H9 (cell line): ENCODE measurements around the gene GPR183. TPM values are rescaled to one million over a fixed set of nuclear protein-coding genes. Genes with fewer than 3 reads are reported as not detected.

Experiments
- DNase-seq: peaks from one replicate; pipeline ENCODE4 v3.0.0-alpha.2; 2017
- H2AFZ ChIP-seq: one replicate; pipeline ENCODE4 v1.6.1; 2013; ENCODE audit warnings: mild to moderate bottlenecking, low read length, control low read depth, moderate library complexity
- H2AK5ac ChIP-seq: 2 replicates; pipeline ENCODE4 v1.6.1; 2013; ENCODE audit warnings: low read length, control low read depth, mixed read lengths; ENCODE audit not compliant: insufficient read length
- H2BK120ac ChIP-seq: one replicate; pipeline ENCODE4 v1.6.1; 2013; ENCODE audit warnings: low read depth, mild to moderate bottlenecking, low read length, control low read depth, inconsistent platforms; ENCODE audit not compliant: poor library complexity, severe bottlenecking
- H2BK12ac ChIP-seq: 2 replicates; pipeline ENCODE4 v1.6.1; 2013; ENCODE audit warnings: low read length, control low read depth, mixed read lengths, low read depth; ENCODE audit not compliant: insufficient read length
- H2BK15ac ChIP-seq: 2 replicates; pipeline ENCODE4 v1.6.1; 2013; ENCODE audit warnings: low read depth, low read length, control low read depth
- H2BK20ac ChIP-seq: one replicate; pipeline ENCODE4 v1.6.1; 2013; ENCODE audit warnings: low read depth, mild to moderate bottlenecking, low read length, control low read depth, inconsistent platforms; ENCODE audit not compliant: poor library complexity, severe bottlenecking
- H2BK5ac ChIP-seq: 2 replicates; pipeline ENCODE4 v1.6.1; 2013; ENCODE audit warnings: low read length, control low read depth, mixed read lengths; ENCODE audit not compliant: insufficient read length
- H3K14ac ChIP-seq: 2 replicates; pipeline ENCODE4 v1.6.1; 2013; ENCODE audit warnings: low read length, control low read depth; ENCODE audit not compliant: insufficient read depth
- H3K18ac ChIP-seq: 2 replicates; pipeline ENCODE4 v1.6.1; 2013; ENCODE audit warnings: low read depth, mild to moderate bottlenecking, mixed read lengths, low read length, control low read depth; ENCODE audit not compliant: insufficient read length
- H3K23ac ChIP-seq: 2 replicates; pipeline ENCODE4 v1.6.1; 2013; ENCODE audit warnings: low read length, control low read depth, mixed read lengths, low read depth; ENCODE audit not compliant: insufficient read length
- H3K23me2 ChIP-seq: 2 replicates; pipeline ENCODE4 v1.6.1; 2013; ENCODE audit warnings: low read depth, mild to moderate bottlenecking, mixed read lengths, low read length, control low read depth; ENCODE audit not compliant: insufficient read length, poor library complexity, severe bottlenecking
- H3K27ac ChIP-seq: 2 replicates; pipeline ENCODE4 v1.5.1; 2013; ENCODE audit warnings: low read length, control low read depth, mixed read lengths, low read depth; ENCODE audit not compliant: insufficient read length
- H3K27me3 ChIP-seq: 2 replicates; pipeline ENCODE4 v1.6.1; 2013; ENCODE audit warnings: low read length, control low read depth, inconsistent platforms; ENCODE audit not compliant: insufficient read depth
- H3K4ac ChIP-seq: 2 replicates; pipeline ENCODE4 v1.6.1; 2013; ENCODE audit warnings: low read depth, mild to moderate bottlenecking, control low read depth, inconsistent platforms, low read length, moderate library complexity
- H3K4me1 ChIP-seq: 2 replicates; pipeline ENCODE4 v1.6.1; 2013; ENCODE audit warnings: low read length, control low read depth, inconsistent platforms; ENCODE audit not compliant: insufficient read depth
- H3K4me2 ChIP-seq: 2 replicates; pipeline ENCODE4 v1.6.1; 2013; ENCODE audit warnings: low read length, control low read depth, mixed read lengths; ENCODE audit not compliant: insufficient read length, insufficient read depth
- H3K56ac ChIP-seq: 2 replicates; pipeline ENCODE4 v1.6.1; 2013; ENCODE audit warnings: low read depth, mild to moderate bottlenecking, mixed read lengths, low read length, control low read depth; ENCODE audit not compliant: insufficient read length
- H3K79me1 ChIP-seq: 2 replicates; pipeline ENCODE4 v1.6.1; 2013; ENCODE audit warnings: low read depth, mild to moderate bottlenecking, moderate library complexity, low read length, control low read depth, inconsistent platforms; ENCODE audit not compliant: insufficient read depth, poor library complexity, severe bottlenecking
- H3K79me2 ChIP-seq: 2 replicates; pipeline ENCODE4 v1.6.1; 2013; ENCODE audit warnings: low read length, control low read depth, inconsistent platforms; ENCODE audit not compliant: insufficient read depth
- H3K9ac ChIP-seq: 2 replicates; pipeline ENCODE4 v1.6.1; 2013; ENCODE audit warnings: low read length, control low read depth, mixed read lengths; ENCODE audit not compliant: insufficient read length; ENCODE audit errors: extremely low read depth
- H3K9me3 ChIP-seq: one replicate; pipeline ENCODE4 v1.6.1; 2013; ENCODE audit warnings: low read depth, low read length, inconsistent platforms; ENCODE audit not compliant: control insufficient read depth
- H3T11ph ChIP-seq: one replicate; pipeline ENCODE4 v1.6.1; 2013; ENCODE audit warnings: mild to moderate bottlenecking, low read length, control low read depth, inconsistent platforms
- H4K20me1 ChIP-seq: one replicate; pipeline ENCODE4 v1.6.1; 2013; ENCODE audit not compliant: control insufficient read depth, insufficient read length, insufficient read depth
- H4K5ac ChIP-seq: 2 replicates; pipeline ENCODE4 v1.6.1; 2013; ENCODE audit warnings: low read depth, mild to moderate bottlenecking, mixed read lengths, low read length, control low read depth; ENCODE audit not compliant: insufficient read length
- H4K8ac ChIP-seq: replicated peaks from 2 replicates; pipeline ENCODE4 v1.6.1; 2013; ENCODE audit warnings: low read length, control low read depth, mixed read lengths, low read depth; ENCODE audit not compliant: insufficient read length
- H4K91ac ChIP-seq: 2 replicates; pipeline ENCODE4 v1.6.1; 2013; ENCODE audit warnings: low read depth, mild to moderate bottlenecking, moderate library complexity, mixed read lengths, low read length, control low read depth; ENCODE audit not compliant: insufficient read length
- H3K27ac Mint-ChIP-seq, 3 experiments: 2 replicates in 2 of 3; 3 replicates in 1 of 3; pipeline ENCODE4 v1.8.0; 2020 to 2021; ENCODE audit warnings: mixed read lengths in 3 of 3, mild to moderate bottlenecking in 1 of 3, moderate library complexity in 1 of 3
- H3K27me3 Mint-ChIP-seq: 2 replicates; pipeline ENCODE4 v1.8.0; 2021; ENCODE audit warnings: low read depth, mild to moderate bottlenecking, moderate library complexity, mixed read lengths
- H3K36me3 Mint-ChIP-seq, 3 experiments: 2 replicates in 2 of 3; 3 replicates in 1 of 3; pipeline ENCODE4 v1.8.0; 2020 to 2021; ENCODE audit warnings: low read depth in 3 of 3, mixed read lengths in 3 of 3; ENCODE audit not compliant: insufficient read depth in 1 of 3
- H3K4me1 Mint-ChIP-seq, 2 experiments: 2 replicates each; pipeline ENCODE4 v1.8.0; 2020; ENCODE audit warnings: mixed read lengths in 2 of 2
- H3K4me3 Mint-ChIP-seq, 2 experiments: 2 replicates in 1 of 2; 3 replicates in 1 of 2; pipeline ENCODE4 v1.8.0; 2020 to 2021; ENCODE audit warnings: mild to moderate bottlenecking in 2 of 2, mixed read lengths in 2 of 2, moderate library complexity in 1 of 2
- H3K9me3 Mint-ChIP-seq, 2 experiments: 2 replicates in 1 of 2; 3 replicates in 1 of 2; pipeline ENCODE4 v1.8.0; 2020; ENCODE audit warnings: mild to moderate bottlenecking in 2 of 2, mixed read lengths in 2 of 2, moderate library complexity in 1 of 2
- WGBS: extraction: QIAGEN DNeasy Blood & Tissue Kit; methylation state at CpG from one replicate; pipeline ENCODE4 v1.1.7; 2013; ENCODE audit warnings: missing lambda C conversion rate, low lambda C conversion rate, mixed read lengths; ENCODE audit not compliant: insufficient read length; ENCODE audit errors: extremely low coverage; 5-methylcytosine and 5-hydroxymethylcytosine counted together
- total RNA-seq: library from RNA; stranded (reverse); gene quantifications from 2 replicates; pipeline ENCODE4 v1.2.1, GENCODE V29; 2021
- TF ChIP-seq, protein P1 (sequence below): fragments of 200-600 bp; sonication (generic); conservative IDR thresholded peaks from 3 replicates; pipeline ENCODE4 v1.8.0; 2021; ENCODE audit warnings: antibody characterized with exemption, mild to moderate bottlenecking

Gene GPR183
- total RNA-seq, 1 experiment from 2014 or later: not detected

DNA sequence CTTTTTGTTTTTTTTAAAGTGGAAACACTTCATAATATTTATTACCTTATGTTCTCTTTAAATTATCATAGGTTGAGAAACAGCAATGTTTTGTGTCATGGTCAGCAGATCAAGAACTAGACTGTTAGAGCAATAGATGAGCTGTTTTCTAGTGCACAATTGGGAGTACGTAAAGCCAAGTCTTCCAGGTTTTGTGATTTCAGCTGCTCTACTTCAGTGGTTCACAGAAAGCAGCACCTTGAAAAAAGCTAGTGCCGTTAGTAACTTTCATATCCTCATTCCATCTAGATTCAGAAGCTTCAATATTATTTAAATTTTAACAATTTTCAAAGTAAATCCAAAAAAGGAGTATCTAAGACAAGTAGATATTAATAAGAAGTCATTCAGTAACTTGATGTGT is 50.9 kb downstream of the GPR183 start:
- no peak overlapping the region for H3K18ac ChIP-seq
- H3K9ac ChIP-seq: no peak overlapping the region
- no peak overlapping the region for H3K4me2 ChIP-seq
- H2BK20ac ChIP-seq: no peak overlapping the region
- no peak overlapping the region for H2BK15ac ChIP-seq
- no peak overlapping the region for H2AFZ ChIP-seq
- H3K4ac ChIP-seq: no peak overlapping the region
- DNase-seq: no peak
- H3T11ph ChIP-seq: no peak overlapping the region
- H3K79me1 ChIP-seq: no peaks in the 10 kb centered on the region
- H4K20me1 ChIP-seq: peaks cover 2% of the 10 kb centered on the region
- no peaks in the 10 kb centered on the region for H3K27me3 ChIP-seq
- no peak overlapping the region for H4K91ac ChIP-seq
- H3K23me2 ChIP-seq: no peaks in the 10 kb centered on the region
- H3K4me1 ChIP-seq: no peaks in the 10 kb centered on the region
- no peak overlapping the region for H2BK120ac ChIP-seq
- H2AK5ac ChIP-seq: no peak overlapping the region
- H3K27ac ChIP-seq: no peak overlapping the region
- H3K56ac ChIP-seq: no peak overlapping the region
- H3K9me3 ChIP-seq: no peaks in the 10 kb centered on the region
- no peaks in the 10 kb centered on the region for H3K79me2 ChIP-seq
- H3K14ac ChIP-seq: no peak overlapping the region
- H2BK12ac ChIP-seq: no peak overlapping the region
- H4K5ac ChIP-seq: no peak overlapping the region
- Mint-ChIP-seq H3K4me1 (peaks cover 9 to 10% of the 10 kb centered on the region in 2 experiments), H3K4me3 (no peak overlapping the region), H3K36me3 (peaks cover 2 to 12% (median 7%) of the 10 kb centered on the region in 3 experiments; a peak in 5 of 7 replicates), H3K27ac (no peak overlapping the region), H3K27me3 (no peaks in the 10 kb centered on the region), H3K9me3 (no peaks in the 10 kb centered on the region)
- TF ChIP-seq, protein P1, sequence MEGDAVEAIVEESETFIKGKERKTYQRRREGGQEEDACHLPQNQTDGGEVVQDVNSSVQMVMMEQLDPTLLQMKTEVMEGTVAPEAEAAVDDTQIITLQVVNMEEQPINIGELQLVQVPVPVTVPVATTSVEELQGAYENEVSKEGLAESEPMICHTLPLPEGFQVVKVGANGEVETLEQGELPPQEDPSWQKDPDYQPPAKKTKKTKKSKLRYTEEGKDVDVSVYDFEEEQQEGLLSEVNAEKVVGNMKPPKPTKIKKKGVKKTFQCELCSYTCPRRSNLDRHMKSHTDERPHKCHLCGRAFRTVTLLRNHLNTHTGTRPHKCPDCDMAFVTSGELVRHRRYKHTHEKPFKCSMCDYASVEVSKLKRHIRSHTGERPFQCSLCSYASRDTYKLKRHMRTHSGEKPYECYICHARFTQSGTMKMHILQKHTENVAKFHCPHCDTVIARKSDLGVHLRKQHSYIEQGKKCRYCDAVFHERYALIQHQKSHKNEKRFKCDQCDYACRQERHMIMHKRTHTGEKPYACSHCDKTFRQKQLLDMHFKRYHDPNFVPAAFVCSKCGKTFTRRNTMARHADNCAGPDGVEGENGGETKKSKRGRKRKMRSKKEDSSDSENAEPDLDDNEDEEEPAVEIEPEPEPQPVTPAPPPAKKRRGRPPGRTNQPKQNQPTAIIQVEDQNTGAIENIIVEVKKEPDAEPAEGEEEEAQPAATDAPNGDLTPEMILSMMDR: no peak
- no CpG with 5 or more reads among the region's 2 CpGs for WGBS
- no peak overlapping the region for H4K8ac ChIP-seq
- H3K23ac ChIP-seq: no peak overlapping the region
- H2BK5ac ChIP-seq: no peak overlapping the region
